ENCODE results near the gene VPS9D1.
"Not testable (repeated sequence)": the region's sequence is repeated elsewhere in the genome, so short reads cannot be mapped to it uniquely, and the experiment has no call there.

The VPS9D1 gene

GRCh38 chr16:89700649-89701424 is 19.9 kb downstream of the VPS9D1 start:
- Histone ChIP-seq H3K27me3 (ENCODE audit: control insufficient read depth in 2 of 2, insufficient read depth in 2 of 2, low read length in 2 of 2) (no peaks in the 10 kb centered on the region), H3K4me1 (ENCODE audit: control insufficient read depth in 2 of 2, insufficient read depth in 2 of 2, low read length in 2 of 2) (peaks cover 13 to 19% of the 10 kb centered on the region in 2 donors), H3K9me3 (ENCODE audit: control insufficient read depth in 2 of 2, low read length in 2 of 2) (no peaks in the 10 kb centered on the region), H3K4me3 (ENCODE audit: low read length in 2 of 2) (peak overlapping the region; percentile 72 to 82), H3K9ac (ENCODE audit: low read depth in 1 of 2, low read length in 2 of 2) (peak overlapping the region; percentile 69 to 89), H3K27ac (ENCODE audit: low read depth in 2 of 2, low read length in 2 of 2) (peak overlapping the region; percentile 92 to 95), H3K36me3 (ENCODE audit: control insufficient read depth in 2 of 2, insufficient read depth in 2 of 2, low read length in 2 of 2) (peaks cover 4 to 9% of the 10 kb centered on the region in 2 donors)

- H3K9ac ChIP-seq (ENCODE audit: low read depth in 1 of 2, low read length in 2 of 2) = peak overlapping the region; percentile 69 to 89
- peak overlapping the region; percentile 92 to 95 for H3K27ac ChIP-seq (ENCODE audit: low read depth in 2 of 2, low read length in 2 of 2)
- H3K4me1 ChIP-seq (ENCODE audit: control insufficient read depth in 2 of 2, insufficient read depth in 2 of 2, low read length in 2 of 2) = peaks cover 13 to 19% of the 10 kb centered on the region in 2 donors
- H3K4me3 ChIP-seq (ENCODE audit: low read length in 2 of 2) = peak overlapping the region; percentile 72 to 82
- no peaks in the 10 kb centered on the region for H3K27me3 ChIP-seq (ENCODE audit: control insufficient read depth in 2 of 2, insufficient read depth in 2 of 2, low read length in 2 of 2)
- H3K9me3 ChIP-seq (ENCODE audit: control insufficient read depth in 2 of 2, low read length in 2 of 2) = no peaks in the 10 kb centered on the region
- peaks cover 10 to 14% of the 10 kb centered on the region in 2 donors for H3K36me3 ChIP-seq (ENCODE audit: control insufficient read depth in 2 of 2, insufficient read depth in 2 of 2, low read length in 2 of 2)
These were observed 20.5 kb downstream of the VPS9D1 start for GRCh38 chr16:89700100-89700648.

GRCh38 chr16:89699629-89700099 is 21.0 kb downstream of the VPS9D1 start:
- peak overlapping the region in 1 of 2 donors; percentile 54 for H3K4me3 ChIP-seq (ENCODE audit: low read length in 2 of 2)
- H3K4me1 ChIP-seq (ENCODE audit: control insufficient read depth in 2 of 2, insufficient read depth in 2 of 2, low read length in 2 of 2) = peaks cover 13 to 19% of the 10 kb centered on the region in 2 donors
- H3K36me3 ChIP-seq (ENCODE audit: control insufficient read depth in 2 of 2, insufficient read depth in 2 of 2, low read length in 2 of 2) = peaks cover 14% of the 10 kb centered on the region in 2 donors
- H3K9me3 ChIP-seq (ENCODE audit: control insufficient read depth in 2 of 2, low read length in 2 of 2); H3K27me3 ChIP-seq (ENCODE audit: control insufficient read depth in 2 of 2, insufficient read depth in 2 of 2, low read length in 2 of 2); H3K9ac ChIP-seq (ENCODE audit: low read depth in 1 of 2, low read length in 2 of 2); H3K27ac ChIP-seq (ENCODE audit: low read depth in 2 of 2, low read length in 2 of 2): not testable (repeated sequence)

- not testable (repeated sequence) for H3K9ac ChIP-seq (ENCODE audit: low read depth in 1 of 2, low read length in 2 of 2); H3K27ac ChIP-seq (ENCODE audit: low read depth in 2 of 2, low read length in 2 of 2); H3K4me3 ChIP-seq (ENCODE audit: low read length in 2 of 2); H3K27me3 ChIP-seq (ENCODE audit: control insufficient read depth in 2 of 2, insufficient read depth in 2 of 2, low read length in 2 of 2); H3K9me3 ChIP-seq (ENCODE audit: control insufficient read depth in 2 of 2, low read length in 2 of 2)
- peaks cover 18 to 20% of the 10 kb centered on the region in 2 donors for H3K36me3 ChIP-seq (ENCODE audit: control insufficient read depth in 2 of 2, insufficient read depth in 2 of 2, low read length in 2 of 2)
- H3K4me1 ChIP-seq (ENCODE audit: control insufficient read depth in 2 of 2, insufficient read depth in 2 of 2, low read length in 2 of 2) = peaks cover 13 to 19% of the 10 kb centered on the region in 2 donors
These were observed 22.0 kb downstream of the VPS9D1 start for GRCh38 chr16:89698717-89699116.

- no peak overlapping the region for H3K27ac ChIP-seq (ENCODE audit: low read depth in 2 of 2, low read length in 2 of 2)
- H3K27me3 ChIP-seq (ENCODE audit: control insufficient read depth in 2 of 2, insufficient read depth in 2 of 2, low read length in 2 of 2) = no peaks in the 10 kb centered on the region
- H3K36me3 ChIP-seq (ENCODE audit: control insufficient read depth in 2 of 2, insufficient read depth in 2 of 2, low read length in 2 of 2) = peaks cover 24 to 28% of the 10 kb centered on the region in 2 donors
These were observed 22.9 kb downstream of the VPS9D1 start for GRCh38 chr16:89697616-89698331.

GRCh38 chr16:89697161-89697615 is 23.5 kb downstream of the VPS9D1 start:
- Histone ChIP-seq H3K36me3 (ENCODE audit: control insufficient read depth in 2 of 2, insufficient read depth in 2 of 2, low read length in 2 of 2) (peaks cover 24 to 31% of the 10 kb centered on the region in 2 donors), H3K27ac (ENCODE audit: low read depth in 2 of 2, low read length in 2 of 2) (no peak overlapping the region)

More at GRCh38 chr16:89697616-89698331, 22.9 kb downstream of the VPS9D1 start:
- no peaks in the 10 kb centered on the region for H3K9me3 ChIP-seq (ENCODE audit: control insufficient read depth in 2 of 2, low read length in 2 of 2)
- no peak overlapping the region for H3K9ac ChIP-seq (ENCODE audit: low read depth in 1 of 2, low read length in 2 of 2)
- H3K4me3 ChIP-seq (ENCODE audit: low read length in 2 of 2) = no peak overlapping the region
- peaks cover 13 to 19% of the 10 kb centered on the region in 2 donors for H3K4me1 ChIP-seq (ENCODE audit: control insufficient read depth in 2 of 2, insufficient read depth in 2 of 2, low read length in 2 of 2)

GRCh38 chr16:89696670-89697128 is 24.0 kb downstream of the VPS9D1 start:
- H3K4me1 ChIP-seq (ENCODE audit: control insufficient read depth in 2 of 2, insufficient read depth in 2 of 2, low read length in 2 of 2) = peaks cover 9 to 15% of the 10 kb centered on the region in 2 donors
- H3K4me3 ChIP-seq (ENCODE audit: low read length in 2 of 2) = no peak overlapping the region
- no peaks in the 10 kb centered on the region for H3K9me3 ChIP-seq (ENCODE audit: control insufficient read depth in 2 of 2, low read length in 2 of 2)
- no peak overlapping the region for H3K27ac ChIP-seq (ENCODE audit: low read depth in 2 of 2, low read length in 2 of 2)
- H3K27me3 ChIP-seq (ENCODE audit: control insufficient read depth in 2 of 2, insufficient read depth in 2 of 2, low read length in 2 of 2) = no peaks in the 10 kb centered on the region
- peaks cover 26 to 34% of the 10 kb centered on the region in 2 donors for H3K36me3 ChIP-seq (ENCODE audit: control insufficient read depth in 2 of 2, insufficient read depth in 2 of 2, low read length in 2 of 2)
- H3K9ac ChIP-seq (ENCODE audit: low read depth in 1 of 2, low read length in 2 of 2) = no peak overlapping the region

More at GRCh38 chr16:89697161-89697615, 23.5 kb downstream of the VPS9D1 start:
- Histone ChIP-seq H3K4me3 (ENCODE audit: low read length in 2 of 2) (no peak overlapping the region), H3K9ac (ENCODE audit: low read depth in 1 of 2, low read length in 2 of 2) (no peak overlapping the region), H3K27me3 (ENCODE audit: control insufficient read depth in 2 of 2, insufficient read depth in 2 of 2, low read length in 2 of 2) (no peaks in the 10 kb centered on the region), H3K9me3 (ENCODE audit: control insufficient read depth in 2 of 2, low read length in 2 of 2) (no peaks in the 10 kb centered on the region), H3K4me1 (ENCODE audit: control insufficient read depth in 2 of 2, insufficient read depth in 2 of 2, low read length in 2 of 2) (peaks cover 10 to 17% of the 10 kb centered on the region in 2 donors)

GRCh38 chr16:89695875-89696669 is 24.6 kb downstream of the VPS9D1 start:
- H3K27ac ChIP-seq (ENCODE audit: low read depth in 2 of 2, low read length in 2 of 2) = peak overlapping the region in 1 of 2 donors; percentile 16
- no peak overlapping the region for H3K9ac ChIP-seq (ENCODE audit: low read depth in 1 of 2, low read length in 2 of 2)
- no peak overlapping the region for H3K4me3 ChIP-seq (ENCODE audit: low read length in 2 of 2)
- H3K9me3 ChIP-seq (ENCODE audit: control insufficient read depth in 2 of 2, low read length in 2 of 2) = no peaks in the 10 kb centered on the region
- H3K36me3 ChIP-seq (ENCODE audit: control insufficient read depth in 2 of 2, insufficient read depth in 2 of 2, low read length in 2 of 2) = peaks cover 31 to 41% of the 10 kb centered on the region in 2 donors
- peaks cover 9 to 15% of the 10 kb centered on the region in 2 donors for H3K4me1 ChIP-seq (ENCODE audit: control insufficient read depth in 2 of 2, insufficient read depth in 2 of 2, low read length in 2 of 2)
- H3K27me3 ChIP-seq (ENCODE audit: control insufficient read depth in 2 of 2, insufficient read depth in 2 of 2, low read length in 2 of 2) = no peaks in the 10 kb centered on the region

GRCh38 chr16:89695086-89695874 is 25.4 kb downstream of the VPS9D1 start:
- Histone ChIP-seq H3K4me3 (ENCODE audit: low read length in 2 of 2) (no peak overlapping the region), H3K9me3 (ENCODE audit: control insufficient read depth in 2 of 2, low read length in 2 of 2) (no peaks in the 10 kb centered on the region), H3K27me3 (ENCODE audit: control insufficient read depth in 2 of 2, insufficient read depth in 2 of 2, low read length in 2 of 2) (no peaks in the 10 kb centered on the region), H3K36me3 (ENCODE audit: control insufficient read depth in 2 of 2, insufficient read depth in 2 of 2, low read length in 2 of 2) (peaks cover 36 to 46% of the 10 kb centered on the region in 2 donors), H3K9ac (ENCODE audit: low read depth in 1 of 2, low read length in 2 of 2) (no peak overlapping the region), H3K4me1 (ENCODE audit: control insufficient read depth in 2 of 2, insufficient read depth in 2 of 2, low read length in 2 of 2) (peaks cover 5 to 9% of the 10 kb centered on the region in 2 donors), H3K27ac (ENCODE audit: low read depth in 2 of 2, low read length in 2 of 2) (peak overlapping the region in 1 of 2 donors; percentile 23)

Data from mucosa of rectum (tissue), 2 donors.